K562 (cell line): ENCODE measurements around the gene CABP2. TPM values are rescaled to one million over a fixed set of nuclear protein-coding genes. Genes with fewer than 3 reads are reported as not detected.

Experiments used
- CHCHD3 ChIP-seq: fragments of 250-450 bp; sonication (Bioruptor Pico); IDR thresholded peaks from 2 replicates; pipeline ENCODE4 v2.1.2; 2022; ENCODE audit warnings: mild to moderate bottlenecking
- DPF2 ChIP-seq: fragments of 450-650 bp; IDR thresholded peaks from 2 replicates; pipeline ENCODE4 v1.6.1; 2016
- E2F3 ChIP-seq: fragments of 250-450 bp; sonication (Bioruptor Pico); IDR thresholded peaks from 2 replicates; pipeline ENCODE4 v1.4.0; 2020; ENCODE audit warnings: mild to moderate bottlenecking
- ERF ChIP-seq: fragments of 450-650 bp; formaldehyde crosslinking; IDR thresholded peaks from 2 replicates; pipeline ENCODE4 v1.4.0; 2020; ENCODE audit warnings: mild to moderate bottlenecking, mixed read lengths
- FOXJ2 ChIP-seq: fragments of 200-800 bp; sonication (Bioruptor generic); IDR thresholded peaks from 2 replicates; pipeline ENCODE4 v1.6.1; 2016; ENCODE audit warnings: missing genetic modification characterization, missing compliant biosample characterization
- HMGN3 ChIP-seq: IDR thresholded peaks from 2 replicates; pipeline ENCODE4 v1.6.1; 2011; ENCODE audit warnings: borderline replicate concordance, low read depth, mild to moderate bottlenecking, mixed read lengths, low read length; ENCODE audit not compliant: insufficient read length; ENCODE audit errors: extremely low read depth
- LARP7 ChIP-seq: fragments of 450-650 bp; IDR thresholded peaks from 2 replicates; pipeline ENCODE4 v1.6.1; 2016
- RBBP5 ChIP-seq: fragments of 200-600 bp; sonication (generic); IDR thresholded peaks from 2 replicates; pipeline ENCODE4 v1.6.1; 2012; ENCODE audit warnings: borderline replicate concordance, mild to moderate bottlenecking, low read length, control low read depth, inconsistent platforms; ENCODE audit not compliant: insufficient read depth, poor library complexity, severe bottlenecking
- SAFB ChIP-seq: fragments of 200-400 bp; formaldehyde crosslinking; IDR thresholded peaks from 2 replicates; pipeline ENCODE4 v1.6.1; 2017; ENCODE audit warnings: low read depth, low read length, borderline replicate concordance
- TSC22D4 ChIP-seq: fragments of 450-650 bp; IDR thresholded peaks from 2 replicates; pipeline ENCODE4 v1.6.1; 2016; ENCODE audit warnings: missing genetic modification characterization, missing biosample characterization, control low read depth
- ZBED1 ChIP-seq: IDR thresholded peaks from 2 replicates; pipeline ENCODE4 v1.6.1; 2014
- ZNF780A ChIP-seq: fragments of 250-450 bp; sonication (Bioruptor Pico); IDR thresholded peaks from 2 replicates; pipeline ENCODE4 v1.5.0; 2021; ENCODE audit warnings: mild to moderate bottlenecking
- ZNF830 ChIP-seq: fragments of 250-450 bp; sonication (Bioruptor Pico); IDR thresholded peaks from 2 replicates; pipeline ENCODE4 v1.5.0; 2021; ENCODE audit warnings: mild to moderate bottlenecking
- polyA plus RNA-seq, 8 experiments: library from polyadenylated mRNA; depleted of rRNA in 4 of 8; stranded (reverse) in 5 of 8; unstranded in 3 of 8; fragments of >200 nt; fragmentation: Nextera tagmentation in 2 of 8; fragmentation: Illumina TruSeq in 1 of 8; extraction: Ambion mirVana in 2 of 8; extraction: Trizol in 1 of 8; gene quantifications; 2 replicates each; pipeline versions ENCODE4 v1.2.1 to v1.2.3, GENCODE V29; 2011 to 2014; ENCODE audit warnings: inconsistent platforms in 1 of 8, missing spikeins in 1 of 8
- total RNA-seq, 7 experiments: library from RNA; depleted of rRNA in 6 of 7; stranded (reverse); fragments of >200 nt in 6 of 7; fragmentation: Illumina TruSeq in 2 of 7; extraction: Trizol in 2 of 7; gene quantifications; 2 replicates each; pipeline versions ENCODE4 v1.2.1 to v1.2.3, GENCODE V29; 2011 to 2021; ENCODE audit warnings: low replicate concordance in 1 of 7
- TF ChIP-seq, protein P1 (sequence below), 2 experiments: fragments of 450-650 bp; formaldehyde crosslinking in 1 of 2; IDR thresholded peaks; 2 replicates each; pipeline versions ENCODE4 v1.4.0 to v1.6.1; 2014 to 2020; ENCODE audit warnings: mild to moderate bottlenecking in 2 of 2, borderline replicate concordance in 1 of 2, low read depth in 1 of 2
- TF ChIP-seq, protein P2 (sequence below), 2 experiments: fragments of 450-650 bp; IDR thresholded peaks; 2 replicates each; pipeline ENCODE4 v1.6.1; 2016
- TF ChIP-seq, protein P3 (sequence below): fragments of 450-650 bp; formaldehyde crosslinking; IDR thresholded peaks from 2 replicates; pipeline ENCODE4 v1.4.0; 2022; ENCODE audit warnings: missing genetic modification characterization

CABP2 gene
- total and polyA plus RNA-seq, 9 of the 15 experiments (the other 6 are each of a cell fraction or from before 2014, with no cell fraction given) = not detected

DNA sequence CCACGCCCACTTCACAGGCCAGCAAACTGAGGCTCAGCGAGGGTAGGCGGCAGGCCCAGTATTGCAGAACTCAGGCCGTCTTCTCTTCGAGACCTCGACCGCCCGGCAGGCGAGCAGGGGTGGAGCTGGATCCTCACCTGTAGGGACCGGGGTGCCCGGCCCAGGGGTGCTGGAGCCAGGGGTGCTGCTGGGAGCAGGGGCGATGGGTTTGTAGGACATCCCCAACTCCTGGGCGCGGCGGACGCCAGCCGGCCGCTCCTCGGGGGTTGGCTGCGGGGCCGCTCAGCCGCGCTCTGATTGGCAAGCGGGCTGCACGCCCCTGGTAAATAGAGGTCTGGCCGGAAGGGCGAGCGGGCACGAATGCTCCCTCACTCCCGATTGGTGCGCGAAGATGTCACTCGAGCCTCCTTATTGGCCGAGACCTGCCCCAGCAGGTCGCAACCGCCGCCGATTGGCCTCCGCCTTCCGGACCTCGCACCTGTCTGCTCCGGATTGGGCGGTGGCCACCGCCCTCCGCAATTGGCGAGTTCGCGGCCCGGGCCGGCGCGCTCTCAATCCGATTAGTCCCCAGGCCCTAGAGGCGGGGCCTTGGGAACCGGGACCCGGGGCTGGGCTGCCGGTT lies 15.3 kb downstream of the CABP2 start, which contains the start of gene CDK2AP2 (continued):
- TF ChIP-seq ZNF780A (CRISPR knock-in tag) (no peak), TSC22D4 (no peak), E2F3 (CRISPR knock-in tag) (0 out of 2 replicates have a peak, but pooled peaks have one; percentile 20), ZBED1 (no peak), CHCHD3 (CRISPR knock-in tag) (0 out of 2 replicates have a peak, but pooled peaks have one; percentile 66), RBBP5 (peak; percentile 59), LARP7 (no peak), FOXJ2 (tag) (peak; percentile 61; the same call in 1 of the 2 replicates), ERF (peak; percentile 85; the same call in 1 of the 2 replicates), SAFB (no peak), ZNF830 (peak; percentile 85; the same call in 1 of the 2 replicates), DPF2 (peak; percentile 43; the same call in 1 of the 2 replicates), HMGN3 (peak; percentile 2)
- TF ChIP-seq, protein P1, sequence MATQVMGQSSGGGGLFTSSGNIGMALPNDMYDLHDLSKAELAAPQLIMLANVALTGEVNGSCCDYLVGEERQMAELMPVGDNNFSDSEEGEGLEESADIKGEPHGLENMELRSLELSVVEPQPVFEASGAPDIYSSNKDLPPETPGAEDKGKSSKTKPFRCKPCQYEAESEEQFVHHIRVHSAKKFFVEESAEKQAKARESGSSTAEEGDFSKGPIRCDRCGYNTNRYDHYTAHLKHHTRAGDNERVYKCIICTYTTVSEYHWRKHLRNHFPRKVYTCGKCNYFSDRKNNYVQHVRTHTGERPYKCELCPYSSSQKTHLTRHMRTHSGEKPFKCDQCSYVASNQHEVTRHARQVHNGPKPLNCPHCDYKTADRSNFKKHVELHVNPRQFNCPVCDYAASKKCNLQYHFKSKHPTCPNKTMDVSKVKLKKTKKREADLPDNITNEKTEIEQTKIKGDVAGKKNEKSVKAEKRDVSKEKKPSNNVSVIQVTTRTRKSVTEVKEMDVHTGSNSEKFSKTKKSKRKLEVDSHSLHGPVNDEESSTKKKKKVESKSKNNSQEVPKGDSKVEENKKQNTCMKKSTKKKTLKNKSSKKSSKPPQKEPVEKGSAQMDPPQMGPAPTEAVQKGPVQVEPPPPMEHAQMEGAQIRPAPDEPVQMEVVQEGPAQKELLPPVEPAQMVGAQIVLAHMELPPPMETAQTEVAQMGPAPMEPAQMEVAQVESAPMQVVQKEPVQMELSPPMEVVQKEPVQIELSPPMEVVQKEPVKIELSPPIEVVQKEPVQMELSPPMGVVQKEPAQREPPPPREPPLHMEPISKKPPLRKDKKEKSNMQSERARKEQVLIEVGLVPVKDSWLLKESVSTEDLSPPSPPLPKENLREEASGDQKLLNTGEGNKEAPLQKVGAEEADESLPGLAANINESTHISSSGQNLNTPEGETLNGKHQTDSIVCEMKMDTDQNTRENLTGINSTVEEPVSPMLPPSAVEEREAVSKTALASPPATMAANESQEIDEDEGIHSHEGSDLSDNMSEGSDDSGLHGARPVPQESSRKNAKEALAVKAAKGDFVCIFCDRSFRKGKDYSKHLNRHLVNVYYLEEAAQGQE (IDR thresholded peaks at IDR 0.05; ENCODE audit: borderline replicate concordance) = 0 out of 2 replicates have a peak, but pooled peaks have one; percentile 25
- TF ChIP-seq, protein P1 (CRISPR knock-in tag; IDR thresholded peaks at IDR 0.05; ENCODE audit: low read depth) = no peak
- TF ChIP-seq, protein P2, sequence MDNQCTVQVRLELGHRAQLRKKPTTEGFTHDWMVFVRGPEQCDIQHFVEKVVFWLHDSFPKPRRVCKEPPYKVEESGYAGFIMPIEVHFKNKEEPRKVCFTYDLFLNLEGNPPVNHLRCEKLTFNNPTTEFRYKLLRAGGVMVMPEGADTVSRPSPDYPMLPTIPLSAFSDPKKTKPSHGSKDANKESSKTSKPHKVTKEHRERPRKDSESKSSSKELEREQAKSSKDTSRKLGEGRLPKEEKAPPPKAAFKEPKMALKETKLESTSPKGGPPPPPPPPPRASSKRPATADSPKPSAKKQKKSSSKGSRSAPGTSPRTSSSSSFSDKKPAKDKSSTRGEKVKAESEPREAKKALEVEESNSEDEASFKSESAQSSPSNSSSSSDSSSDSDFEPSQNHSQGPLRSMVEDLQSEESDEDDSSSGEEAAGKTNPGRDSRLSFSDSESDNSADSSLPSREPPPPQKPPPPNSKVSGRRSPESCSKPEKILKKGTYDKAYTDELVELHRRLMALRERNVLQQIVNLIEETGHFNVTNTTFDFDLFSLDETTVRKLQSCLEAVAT (IDR thresholded peaks at IDR 0.05) = peak in 1 of 2 experiments; percentile 97; a peak in 2 of 4 replicates
- TF ChIP-seq, protein P3, sequence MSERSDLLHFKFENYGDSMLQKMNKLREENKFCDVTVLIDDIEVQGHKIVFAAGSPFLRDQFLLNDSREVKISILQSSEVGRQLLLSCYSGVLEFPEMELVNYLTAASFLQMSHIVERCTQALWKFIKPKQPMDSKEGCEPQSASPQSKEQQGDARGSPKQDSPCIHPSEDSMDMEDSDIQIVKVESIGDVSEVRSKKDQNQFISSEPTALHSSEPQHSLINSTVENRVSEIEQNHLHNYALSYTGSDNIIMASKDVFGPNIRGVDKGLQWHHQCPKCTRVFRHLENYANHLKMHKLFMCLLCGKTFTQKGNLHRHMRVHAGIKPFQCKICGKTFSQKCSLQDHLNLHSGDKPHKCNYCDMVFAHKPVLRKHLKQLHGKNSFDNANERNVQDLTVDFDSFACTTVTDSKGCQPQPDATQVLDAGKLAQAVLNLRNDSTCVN = no peak
